Activated CD4-positive, alpha-beta memory T cell treated with anti-CD3 and anti-CD28 coated beads for 36 hours (primary cell): Measurements from ENCODE around the gene ETV4. TPM values are rescaled to one million over a fixed set of nuclear protein-coding genes. Genes with fewer than 3 reads are reported as not detected.

Experiments
- total RNA-seq, 2 experiments: library from RNA; stranded (reverse); gene quantifications; one replicate each; pipeline ENCODE4 v1.2.3, GENCODE V29; 2021

Gene ETV4
- total RNA-seq, 2 experiments from 2014 or later: 2.7 to 4.2 TPM

Other genes starting within 250 kb of the ETV4 start
- 1 to 10 TPM; 2.3 TPM for gene ARL4D, start 147.3 kb downstream of the ETV4 start, total RNA-seq
- gene DHX8, start 62.4 kb downstream of the ETV4 start, total RNA-seq: 10 to 100 TPM; 47.8 to 54.1 TPM
- gene MEOX1, start 115.6 kb upstream of the ETV4 start, total RNA-seq: under 1 TPM; 0.34 to 0.67 TPM
- not detected for gene SOST, start 212.5 kb upstream of the ETV4 start, total RNA-seq
- gene DUSP3, start 232.6 kb upstream of the ETV4 start, total RNA-seq: 10 to 100 TPM; 13.8 to 14.8 TPM
- gene CFAP97D1, start 234.1 kb upstream of the ETV4 start, total RNA-seq: not detected